AML-193 (cell line): ENCODE measurements around the gene NPW.
"Not testable (repeated sequence)": the region's sequence is repeated elsewhere in the genome, so short reads cannot be mapped to it uniquely, and the experiment has no call there.

ENCODE experiments used
- DNase-seq, 2 experiments: peaks; one replicate each; lab custom pipeline; 2025; lab: John Stamatoyannopoulos, UW

The NPW gene

DNA sequence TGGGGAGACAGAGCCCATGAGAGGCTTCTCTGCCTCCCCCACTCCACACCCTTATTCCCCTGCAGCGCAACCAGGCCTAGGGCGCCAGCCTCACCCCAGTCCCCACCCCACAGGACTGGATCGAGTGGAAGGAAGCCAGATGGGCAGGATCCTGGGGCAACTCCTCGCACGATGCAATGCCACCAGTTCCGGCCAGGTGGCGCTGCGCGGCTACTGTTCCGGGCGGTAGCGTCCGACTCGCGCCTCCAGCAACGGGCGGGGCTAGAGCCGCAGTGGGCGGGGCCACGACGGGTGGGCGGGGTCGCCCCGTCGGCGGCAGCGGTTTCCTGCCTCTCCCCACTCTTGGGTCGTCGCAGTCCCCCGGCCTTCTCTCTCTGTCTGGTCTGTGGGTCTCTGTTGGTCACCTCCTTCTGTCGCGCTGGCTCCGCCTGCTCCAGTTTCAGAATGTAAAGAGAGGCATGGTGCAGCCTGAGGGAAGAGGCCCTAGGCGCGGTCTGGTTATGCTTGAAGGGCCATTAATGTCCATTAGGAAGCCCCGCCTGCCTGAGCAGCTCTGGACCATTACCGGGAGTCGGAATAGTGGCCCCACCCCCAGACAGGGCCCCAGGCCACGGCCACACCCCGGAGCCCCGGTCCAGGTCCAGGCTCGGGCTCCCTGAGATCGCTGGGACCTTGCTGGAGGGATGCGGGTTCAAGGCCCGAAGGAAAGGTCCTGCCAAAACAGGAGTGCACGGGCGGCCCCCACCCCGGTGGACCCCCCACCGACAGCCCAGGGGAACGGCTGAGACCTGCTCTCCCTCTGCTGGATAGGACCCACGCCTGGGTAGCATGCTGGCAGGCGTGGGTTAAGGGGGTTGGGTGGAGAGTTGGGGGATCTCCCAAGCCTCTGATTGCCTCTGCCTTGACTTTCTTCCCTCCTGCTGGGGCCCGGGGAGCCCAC, 3.8 kb downstream of the NPW start:
- peak; percentile 70 to 71 for DNase-seq

GRCh38 chr16:2024032-2024420, 4.4 kb downstream of the NPW start:
- no peak for DNase-seq

DNA sequence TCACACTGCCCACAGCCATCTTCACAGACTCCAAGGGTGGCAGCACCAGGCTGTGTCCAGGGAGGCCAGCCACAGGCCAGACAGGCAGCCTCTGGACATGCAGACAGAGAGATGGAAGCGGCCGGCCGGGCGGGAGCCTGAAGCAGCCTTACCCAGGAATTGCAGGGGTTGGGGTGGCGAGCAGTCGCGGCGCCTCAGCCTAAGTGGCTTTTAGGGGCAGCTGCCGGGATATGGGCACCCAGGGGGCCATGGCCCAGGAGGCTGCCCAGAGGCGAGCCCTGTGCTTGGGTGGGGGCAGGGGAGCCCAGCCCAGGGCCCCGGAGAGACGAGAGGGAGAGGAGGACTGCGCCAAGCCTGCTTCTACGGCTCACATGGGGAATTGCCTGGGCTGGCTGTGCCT, 5.7 kb downstream of the NPW start:
- no peak for DNase-seq

DNA sequence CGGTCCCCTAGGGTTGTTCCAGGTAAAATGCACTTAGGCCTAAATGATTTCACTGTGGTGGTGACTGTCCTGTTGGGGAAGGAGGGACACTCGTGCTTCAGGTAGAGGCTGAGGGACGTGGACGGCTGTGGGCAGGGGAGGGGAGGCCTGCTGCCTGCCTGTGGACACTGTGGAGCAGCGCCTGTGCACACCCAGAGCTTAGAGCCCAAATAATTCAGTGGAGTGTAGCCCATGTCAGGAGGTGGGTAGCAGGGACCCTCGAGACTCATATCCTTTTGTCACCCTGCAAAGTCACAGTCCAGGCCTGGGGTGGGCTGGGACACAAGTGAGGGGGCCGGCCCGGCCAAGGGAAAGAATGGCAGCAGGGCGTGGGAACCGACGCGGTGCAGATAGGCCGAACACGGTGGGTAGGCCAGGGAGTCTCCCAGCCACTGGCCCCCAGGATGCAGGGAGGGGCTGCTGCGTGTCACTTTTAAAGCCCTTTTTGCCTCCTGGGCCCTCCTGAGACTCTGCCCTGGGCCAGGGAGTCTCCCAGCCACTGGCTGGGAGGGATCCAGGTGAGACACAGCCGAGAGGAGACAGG, 6.4 kb downstream of the NPW start:
- no peak for DNase-seq

GRCh38 chr16:2026461-2027023, 7.0 kb downstream of the NPW start, which contains the start of gene NHERF2:
Gene NHERF2 (plus strand): TSS chr16:2026902. CDS start chr16:2027006, 104 bp downstream.
- no peak for DNase-seq

DNA sequence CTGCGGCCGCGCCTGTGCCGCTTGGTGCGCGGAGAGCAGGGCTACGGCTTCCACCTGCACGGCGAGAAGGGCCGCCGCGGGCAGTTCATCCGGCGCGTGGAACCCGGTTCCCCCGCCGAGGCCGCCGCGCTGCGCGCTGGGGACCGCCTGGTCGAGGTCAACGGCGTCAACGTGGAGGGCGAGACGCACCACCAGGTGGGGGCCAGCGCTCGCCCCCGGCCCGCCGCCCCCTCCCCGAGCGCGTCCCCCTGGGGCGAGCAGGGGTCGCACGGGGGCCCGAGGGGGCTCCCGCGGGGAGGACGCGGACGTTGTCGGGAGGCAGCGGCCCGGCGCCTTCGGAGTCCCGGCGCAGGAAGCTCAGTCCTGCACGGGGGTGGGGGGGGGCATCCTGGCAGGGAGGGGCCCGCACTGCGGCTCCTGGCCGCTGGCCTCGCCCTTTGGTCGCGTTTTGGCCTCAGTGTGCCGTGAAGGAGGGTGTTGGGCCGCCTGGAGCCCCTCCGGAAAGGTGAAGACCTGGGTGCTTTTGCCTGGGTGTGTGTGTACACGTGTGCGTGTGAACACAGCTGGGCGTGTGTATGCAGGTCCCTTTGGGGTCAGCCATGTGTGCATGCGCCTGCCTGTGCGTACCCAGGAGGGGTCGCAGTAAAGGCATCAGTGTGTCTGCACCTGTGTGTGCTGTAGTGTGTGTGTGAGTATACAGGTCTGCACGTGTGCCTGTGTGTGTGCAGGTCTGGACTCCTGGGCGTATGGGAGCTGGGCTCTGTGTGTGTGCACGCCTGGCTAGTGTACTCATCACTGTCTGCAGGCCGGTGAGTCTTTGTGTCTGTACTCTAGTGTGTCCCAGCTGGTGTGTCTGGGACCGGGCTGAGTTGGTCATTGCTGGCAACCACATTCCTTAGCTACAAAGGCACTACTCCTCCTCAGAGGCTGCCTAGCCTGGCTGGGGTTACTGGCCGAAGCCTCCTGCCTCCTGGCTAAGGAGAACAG, 7.7 kb downstream of the NPW start:
- DNase-seq = no peak

DNA sequence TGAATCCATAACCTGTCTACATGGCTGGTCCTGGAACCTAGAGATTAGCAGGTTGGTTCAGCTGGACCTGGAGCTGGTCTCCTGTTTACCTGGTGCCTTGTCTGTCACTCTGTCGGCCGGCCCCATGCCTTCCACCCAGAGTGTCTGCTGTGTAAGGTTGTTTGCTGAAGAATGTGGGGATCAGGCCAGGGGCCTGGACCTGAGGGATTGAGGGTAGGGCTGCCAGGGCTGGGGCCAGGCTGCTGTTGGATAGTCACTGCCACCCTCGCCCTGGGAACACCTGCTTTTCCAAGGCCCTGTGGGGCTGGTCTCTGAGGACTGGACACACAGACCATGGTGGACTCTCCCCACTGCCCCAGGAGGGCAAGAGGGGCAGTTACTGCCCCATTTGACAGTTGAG, 8.6 kb downstream of the NPW start:
- DNase-seq = no peak

DNA sequence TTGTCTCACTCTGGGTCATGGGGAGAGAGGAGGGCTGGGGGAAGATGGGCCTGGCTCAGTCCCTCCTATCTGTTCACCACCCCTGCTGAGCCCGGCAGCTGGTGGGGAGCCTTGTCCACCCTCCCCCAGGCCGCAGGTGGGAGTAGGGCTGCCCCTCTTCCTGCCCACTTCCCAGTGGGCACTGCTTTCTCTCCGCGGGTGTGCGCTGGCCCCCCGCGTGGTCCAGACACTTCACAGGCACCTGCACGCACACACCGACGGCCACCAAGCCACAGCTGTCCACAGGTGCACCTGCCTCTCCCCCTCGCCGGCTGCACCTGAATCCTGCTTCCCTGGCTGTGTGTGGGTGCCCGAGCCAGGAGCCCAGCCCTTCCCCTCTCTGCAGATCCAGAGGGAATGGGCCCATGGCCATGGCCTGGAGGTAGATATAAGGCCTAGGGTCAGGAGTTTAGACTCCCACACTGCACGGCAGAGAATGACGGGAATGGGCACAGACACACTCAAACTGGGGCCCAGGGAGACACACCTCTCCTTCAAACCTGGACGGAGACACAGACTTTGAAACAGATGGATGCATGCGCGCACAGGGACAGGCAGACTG, 9.1 kb downstream of the NPW start:
- no peak for DNase-seq

GRCh38 chr16:2029350-2029749, 9.8 kb downstream of the NPW start:
- no peak for DNase-seq

GRCh38 chr16:2030036-2030435, 10.5 kb downstream of the NPW start:
- DNase-seq = no peak

GRCh38 chr16:2031081-2031577, 11.5 kb downstream of the NPW start:
- no peak for DNase-seq

DNA sequence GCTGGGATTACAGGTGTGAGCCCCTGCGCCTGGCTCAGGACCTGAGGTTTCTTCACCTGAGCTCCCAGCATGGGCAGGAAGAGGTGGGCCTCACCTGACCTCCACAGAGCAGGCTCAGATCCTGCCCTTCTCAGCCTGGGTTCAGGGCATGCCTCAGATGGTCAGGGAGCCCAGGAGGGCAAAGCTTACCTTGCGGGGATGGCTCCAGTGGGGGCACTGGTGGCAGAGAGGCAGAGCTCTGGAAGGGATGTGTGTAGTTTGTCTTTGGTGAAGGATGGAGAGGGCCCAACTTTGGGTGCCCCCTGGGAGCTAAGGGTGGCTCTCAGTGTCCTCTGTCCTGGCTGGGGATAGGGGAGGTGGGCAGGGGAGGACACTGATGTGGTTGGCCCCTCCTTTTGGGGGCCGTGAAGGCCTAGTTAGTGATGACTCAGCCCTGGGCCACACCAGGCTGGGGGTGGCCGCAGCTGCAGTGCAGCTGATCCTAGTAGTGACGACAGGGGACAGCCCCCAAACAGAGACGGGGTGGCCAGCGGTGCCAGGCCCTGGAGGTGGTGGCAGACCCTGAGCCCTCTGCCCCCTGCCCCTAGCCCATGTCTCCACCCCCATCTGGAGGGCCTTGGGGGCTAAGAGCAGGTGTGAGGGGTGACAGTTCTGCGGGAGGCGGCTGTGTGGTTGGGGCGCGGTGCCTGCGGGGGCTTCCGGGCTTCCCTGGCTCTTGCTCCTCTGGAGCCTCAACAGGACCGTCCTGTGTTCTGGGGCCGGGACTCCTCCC, 12.9 kb downstream of the NPW start:
- no peak for DNase-seq

- no peak for DNase-seq
Observed at GRCh38 chr16:2033057-2033908, 13.7 kb downstream of the NPW start.

DNA sequence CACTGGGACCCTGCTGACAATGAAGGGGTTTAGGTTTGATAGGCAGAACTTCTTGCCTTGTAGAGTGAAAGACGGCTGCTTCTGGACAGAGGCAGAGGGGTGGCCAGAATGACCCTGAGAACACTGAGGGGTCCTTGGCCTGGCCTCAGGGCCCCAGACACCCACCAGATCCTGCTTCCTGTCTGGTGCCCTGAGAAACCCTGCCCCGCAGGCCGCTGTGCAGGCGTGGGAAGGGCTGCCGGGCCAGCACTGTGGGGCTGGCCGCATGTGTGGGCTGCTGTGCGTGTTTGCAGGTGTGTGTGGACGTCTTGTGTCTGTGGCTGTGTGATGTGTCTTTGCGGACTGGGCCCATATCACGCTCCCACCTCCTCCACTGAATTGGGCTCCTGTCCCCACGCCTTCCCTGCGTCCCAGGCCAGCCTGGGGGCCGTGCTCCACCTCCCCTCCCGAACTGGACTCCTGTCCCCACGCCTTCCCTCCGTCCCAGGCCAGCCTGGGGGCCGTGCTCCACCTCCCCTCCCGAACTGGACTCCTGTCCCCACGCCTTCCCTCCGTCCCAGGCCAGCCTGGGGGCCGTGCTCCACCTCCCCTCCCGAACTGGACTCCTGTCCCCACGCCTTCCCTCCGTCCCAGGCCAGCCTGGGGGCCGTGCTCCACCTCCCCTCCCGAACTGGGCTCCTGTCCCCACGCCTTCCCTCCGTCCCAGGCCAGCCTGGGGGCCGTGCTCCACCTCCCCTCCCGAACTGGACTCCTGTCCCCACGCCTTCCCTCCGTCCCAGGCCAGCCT, 14.5 kb downstream of the NPW start:
- not testable (repeated sequence) for DNase-seq

DNA sequence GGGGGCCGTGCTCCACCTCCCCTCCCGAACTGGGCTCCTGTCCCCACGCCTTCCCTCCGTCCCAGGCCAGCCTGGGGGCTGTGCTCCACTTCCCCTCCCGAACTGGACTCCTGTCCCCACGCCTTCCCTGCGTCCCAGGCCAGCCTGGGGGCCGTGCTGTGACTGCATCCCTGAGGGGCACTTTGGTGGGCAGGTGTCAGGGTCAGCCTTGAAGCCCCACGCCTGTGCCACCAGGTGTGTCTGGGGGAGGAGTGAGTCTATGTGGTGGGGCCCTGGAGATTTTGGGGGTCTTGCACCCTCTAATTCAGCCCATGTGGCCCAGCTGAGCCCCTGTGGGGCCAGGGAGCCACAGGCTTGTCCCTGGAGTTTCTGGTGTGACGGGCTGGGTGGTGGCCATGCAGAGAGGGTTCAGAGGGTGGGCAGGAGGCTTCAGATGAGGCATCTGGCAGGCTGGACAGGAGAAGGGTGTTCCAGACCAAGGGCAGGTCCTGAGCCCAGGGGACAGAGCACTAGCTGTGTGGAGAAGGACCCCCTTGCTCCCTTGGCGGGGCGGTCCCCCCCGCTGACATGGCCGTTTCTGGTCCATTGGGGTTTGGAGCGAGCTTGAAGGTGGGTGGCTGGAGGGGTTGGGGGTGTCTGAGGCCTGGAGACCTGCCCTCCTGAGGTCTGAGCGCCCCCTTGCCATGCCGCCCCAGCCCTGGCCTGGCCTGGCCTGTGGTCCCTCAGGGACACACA, 15.3 kb downstream of the NPW start:
- DNase-seq = no peak

DNA sequence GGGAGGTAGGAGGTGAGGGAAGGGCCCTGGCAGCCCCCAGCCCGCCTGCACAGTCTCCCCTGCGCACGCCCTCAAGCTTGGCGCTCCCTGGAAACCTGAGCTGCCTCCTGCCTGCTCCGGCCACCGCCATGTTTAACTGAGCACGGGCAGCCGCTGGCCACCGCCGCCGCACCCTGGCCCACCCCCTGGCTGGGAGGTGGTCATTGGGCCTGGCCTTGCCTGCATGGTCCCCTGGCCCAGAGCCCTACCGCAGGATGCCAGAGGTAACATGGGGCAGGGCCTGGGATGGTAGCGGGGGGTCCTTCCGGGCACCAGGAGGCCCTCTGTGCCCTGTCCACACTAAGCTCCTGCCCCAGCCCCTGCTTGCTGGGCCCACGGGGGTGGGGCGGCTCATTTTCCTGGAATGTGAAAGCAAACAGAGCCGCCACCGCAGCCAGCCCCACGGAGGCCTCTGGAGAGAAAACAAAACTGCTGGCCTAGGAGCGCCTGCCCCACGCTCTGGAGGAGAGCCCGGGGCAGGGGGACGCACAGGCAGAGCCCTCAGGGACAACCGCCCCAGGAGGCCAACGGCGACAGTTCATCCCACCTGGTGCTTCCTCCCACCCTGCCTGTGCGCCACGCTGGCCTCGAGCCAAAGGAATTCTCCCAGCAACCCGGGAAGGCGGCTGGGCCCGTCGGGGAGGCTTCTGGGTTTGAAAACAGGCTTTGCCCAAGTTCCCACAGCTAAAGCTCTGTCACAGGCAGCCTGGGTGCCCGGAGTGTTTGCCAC, 16.0 kb downstream of the NPW start:
- DNase-seq = no peak
